Liver (tissue), 9 donors: ENCODE data around the gene EP400. TPM values are rescaled to one million over a fixed set of nuclear protein-coding genes. Genes with fewer than 3 reads are reported as not detected.

ENCODE experiments used
- DNase-seq: peaks from one replicate; pipeline ENCODE4 v3.0.0-alpha.2; 2017; ENCODE audit warnings: low spot score
- H3K27ac ChIP-seq, 2 donors: one replicate each; pipeline ENCODE4 v1.7.0; 2013; ENCODE audit warnings: inconsistent platforms in 2 of 2, low read length in 2 of 2, control low read depth in 1 of 2, low read depth in 1 of 2, mild to moderate bottlenecking in 1 of 2
- H3K27me3 ChIP-seq, 4 donors: one replicate each; pipeline versions ENCODE4 v1.6.1 to v1.7.0; 2013; ENCODE audit warnings: low read length in 3 of 4, inconsistent platforms in 1 of 4, mild to moderate bottlenecking in 1 of 4, moderate library complexity in 1 of 4; ENCODE audit not compliant: control insufficient read depth in 4 of 4, insufficient read depth in 4 of 4
- H3K36me3 ChIP-seq, 4 donors: one replicate each; pipeline versions ENCODE4 v1.6.1 to v1.7.0; 2013; ENCODE audit warnings: low read length in 3 of 4, mild to moderate bottlenecking in 3 of 4, low read depth in 1 of 4, moderate library complexity in 1 of 4; ENCODE audit not compliant: control insufficient read depth in 4 of 4, insufficient read depth in 3 of 4
- H3K4me1 ChIP-seq, 4 donors: one replicate each; pipeline versions ENCODE4 v1.6.1 to v1.7.0; 2013; ENCODE audit warnings: low read length in 3 of 4, mild to moderate bottlenecking in 3 of 4, moderate library complexity in 1 of 4; ENCODE audit not compliant: control insufficient read depth in 4 of 4, insufficient read depth in 4 of 4
- H3K4me3 ChIP-seq, 3 donors: one replicate each; pipeline versions ENCODE4 v1.6.1 to v1.7.0; 2013; ENCODE audit warnings: low read length in 3 of 3, control low read depth in 1 of 3, low read depth in 1 of 3, mild to moderate bottlenecking in 1 of 3
- H3K9ac ChIP-seq, 2 donors: one replicate each; pipeline ENCODE4 v1.7.0; 2013; ENCODE audit warnings: low read length in 2 of 2, mild to moderate bottlenecking in 2 of 2, moderate library complexity in 2 of 2, control low read depth in 1 of 2, low read depth in 1 of 2
- H3K9me3 ChIP-seq, 4 donors: one replicate each; pipeline versions ENCODE4 v1.6.1 to v1.7.0; 2013; ENCODE audit warnings: low read length in 3 of 4; ENCODE audit not compliant: control insufficient read depth in 4 of 4
- ATF3 ChIP-seq: IDR thresholded peaks from 2 replicates; pipeline ENCODE4 v1.6.1; 2016; ENCODE audit warnings: antibody characterized with exemption
- CTCF ChIP-seq: fragments of 150-350 bp; IDR thresholded peaks from 2 replicates; pipeline ENCODE4 v1.5.1; 2017; ENCODE audit warnings: improper control_type of control experiment, low read depth, low read length; ENCODE audit not compliant: missing input control
- FOXA1 ChIP-seq: IDR thresholded peaks from 2 replicates; pipeline ENCODE4 v1.6.1; 2016; ENCODE audit warnings: antibody characterized with exemption
- FOXA2 ChIP-seq: IDR thresholded peaks from 2 replicates; pipeline ENCODE4 v1.6.1; 2016; ENCODE audit warnings: antibody characterized with exemption
- GABPA ChIP-seq, 2 donors: IDR thresholded peaks in 1 of 2; conservative IDR thresholded peaks in 1 of 2; 2 replicates each; pipeline ENCODE4 v1.6.1; 2016; ENCODE audit warnings: antibody characterized with exemption in 2 of 2, mild to moderate bottlenecking in 1 of 2, moderate library complexity in 1 of 2
- HNF4A ChIP-seq, 2 donors: conservative IDR thresholded peaks; 2 replicates each; pipeline ENCODE4 v1.6.1; 2016; ENCODE audit warnings: antibody characterized with exemption in 2 of 2, mild to moderate bottlenecking in 2 of 2
- HNF4G ChIP-seq: IDR thresholded peaks from 2 replicates; pipeline ENCODE4 v1.6.1; 2016; ENCODE audit warnings: antibody characterized with exemption
- JUND ChIP-seq, 2 donors: IDR thresholded peaks; 2 replicates each; pipeline ENCODE4 v1.6.1; 2016; ENCODE audit warnings: antibody characterized with exemption in 2 of 2
- MAX ChIP-seq: IDR thresholded peaks from 2 replicates; pipeline ENCODE4 v1.6.1; 2016; ENCODE audit warnings: antibody characterized with exemption
- RAD21 ChIP-seq, 2 donors: IDR thresholded peaks; 2 replicates each; pipeline ENCODE4 v1.6.1; 2016; ENCODE audit warnings: antibody characterized with exemption in 2 of 2, mild to moderate bottlenecking in 2 of 2
- REST ChIP-seq: IDR thresholded peaks from 2 replicates; pipeline ENCODE4 v1.6.1; 2016; ENCODE audit warnings: antibody characterized with exemption, mild to moderate bottlenecking
- RXRA ChIP-seq, 2 donors: IDR thresholded peaks; 2 replicates each; pipeline ENCODE4 v1.6.1; 2017 to 2018; ENCODE audit warnings: antibody characterized with exemption in 2 of 2, mild to moderate bottlenecking in 1 of 2
- SP1 ChIP-seq: IDR thresholded peaks from 2 replicates; pipeline ENCODE4 v1.6.1; 2018; ENCODE audit warnings: antibody characterized with exemption, mild to moderate bottlenecking
- TAF1 ChIP-seq: conservative IDR thresholded peaks from 2 replicates; pipeline ENCODE4 v1.6.1; 2016; ENCODE audit warnings: antibody characterized with exemption, mild to moderate bottlenecking
- YY1 ChIP-seq: IDR thresholded peaks from 2 replicates; pipeline ENCODE4 v1.6.1; 2016; ENCODE audit warnings: antibody characterized with exemption, mild to moderate bottlenecking
- ZBTB33 ChIP-seq: IDR thresholded peaks from 2 replicates; pipeline ENCODE4 v1.6.1; 2016; ENCODE audit warnings: antibody characterized with exemption
- WGBS: extraction: QIAGEN DNeasy Blood & Tissue Kit; methylation state at CpG from one replicate; pipeline ENCODE4 v1.1.7; 2013; 5-methylcytosine and 5-hydroxymethylcytosine counted together
- polyA plus RNA-seq, 2 donors: library from polyadenylated mRNA; stranded (reverse) in 1 of 2; unstranded in 1 of 2; fragments of 200-250 nt in 1 of 2; fragments of >200 nt in 1 of 2; fragmentation: Nextera tagmentation in 1 of 2; extraction: Ambion mirVana in 1 of 2; gene quantifications; one replicate each; pipeline versions ENCODE4 v1.2.1 to v1.2.3, GENCODE V29; 2013 to 2015
- total RNA-seq, 2 donors: library from RNA; depleted of rRNA; stranded (reverse); fragments of >200 nt; gene quantifications; one replicate each; pipeline ENCODE4 v1.2.3, GENCODE V29; 2014
- donor health status: healthy.
- donor health status: healthy.
- donor health status: healthy.
- donor health status: healthy.
- donor health status: healthy.

Gene EP400
- total and polyA plus RNA-seq, 4 donors = 4.7 to 12.4 (median 7.1) TPM

GRCh38 chr12:132099739-132100138 is 150.0 kb downstream of the EP400 start:
- 97% methylated on average over 12 of the region's 12 CpGs for WGBS
- no peak overlapping the region for H3K4me3 ChIP-seq
- DNase-seq = no peak
- H3K4me1 ChIP-seq = no peaks in the 10 kb centered on the region
- TF ChIP-seq FOXA2 = no peak
- H3K27ac ChIP-seq = no peak overlapping the region
- H3K36me3 ChIP-seq = peaks cover 0 to 9% (median 5%) of the 10 kb centered on the region in 4 donors
- H3K9ac ChIP-seq = no peak overlapping the region
- H3K27me3 ChIP-seq = no peaks in the 10 kb centered on the region
- H3K9me3 ChIP-seq = no peaks in the 10 kb centered on the region

- no peak overlapping the region for H3K9ac ChIP-seq
- H3K9me3 ChIP-seq = no peaks in the 10 kb centered on the region
- H3K27ac ChIP-seq = no peak overlapping the region
- no peak overlapping the region for H3K4me3 ChIP-seq
- no peaks in the 10 kb centered on the region for H3K4me1 ChIP-seq
- 97% methylated on average over 13 of the region's 13 CpGs for WGBS
- DNase-seq = no peak
- peaks cover 0 to 13% (median 8%) of the 10 kb centered on the region in 4 donors for H3K36me3 ChIP-seq
- H3K27me3 ChIP-seq = no peaks in the 10 kb centered on the region
- TF ChIP-seq HNF4G (no peak), RAD21 (IDR thresholded peaks at IDR 0.05) (no peak), CTCF (no peak), ZBTB33 (no peak), FOXA2 (no peak), RXRA (IDR thresholded peaks at IDR 0.05) (no peak), HNF4A (conservative IDR thresholded peaks at IDR 0.05) (no peak), GABPA (IDR thresholded peaks at IDR 0.05 in 1 of 2, conservative IDR thresholded peaks at IDR 0.05 in 1 of 2) (no peak), MAX (no peak)
Measured at GRCh38 chr12:132100306-132101065, 150.7 kb downstream of the EP400 start.

- no peak for DNase-seq
- 97% methylated on average over 9 of the region's 9 CpGs for WGBS
- H3K9me3 ChIP-seq = no peaks in the 10 kb centered on the region
- TF ChIP-seq RAD21 (IDR thresholded peaks at IDR 0.05) (no peak), MAX (no peak), REST (no peak), FOXA1 (no peak), JUND (IDR thresholded peaks at IDR 0.05) (no peak), HNF4A (conservative IDR thresholded peaks at IDR 0.05) (no peak), TAF1 (no peak), RXRA (IDR thresholded peaks at IDR 0.05) (no peak), SP1 (no peak), YY1 (no peak), ZBTB33 (no peak), GABPA (IDR thresholded peaks at IDR 0.05 in 1 of 2, conservative IDR thresholded peaks at IDR 0.05 in 1 of 2) (no peak), FOXA2 (no peak), HNF4G (no peak), ATF3 (no peak)
Measured at GRCh38 chr12:132102297-132102696, 152.6 kb downstream of the EP400 start.

More at GRCh38 chr12:132102297-132102696, 152.6 kb downstream of the EP400 start:
- no peak overlapping the region for H3K4me3 ChIP-seq
- no peaks in the 10 kb centered on the region for H3K27me3 ChIP-seq
- H3K4me1 ChIP-seq = no peaks in the 10 kb centered on the region
- peaks cover 2 to 14% (median 7%) of the 10 kb centered on the region in 4 donors for H3K36me3 ChIP-seq
- no peak overlapping the region for H3K9ac ChIP-seq
- no peak overlapping the region for H3K27ac ChIP-seq
